ENCODE measurements around the gene PSTK.

The PSTK gene

GRCh38 chr10:123019941-123020703 lies 39.9 kb downstream of the PSTK start:
- no peak for DNase-seq (ENCODE audit: low spot score)

DNA sequence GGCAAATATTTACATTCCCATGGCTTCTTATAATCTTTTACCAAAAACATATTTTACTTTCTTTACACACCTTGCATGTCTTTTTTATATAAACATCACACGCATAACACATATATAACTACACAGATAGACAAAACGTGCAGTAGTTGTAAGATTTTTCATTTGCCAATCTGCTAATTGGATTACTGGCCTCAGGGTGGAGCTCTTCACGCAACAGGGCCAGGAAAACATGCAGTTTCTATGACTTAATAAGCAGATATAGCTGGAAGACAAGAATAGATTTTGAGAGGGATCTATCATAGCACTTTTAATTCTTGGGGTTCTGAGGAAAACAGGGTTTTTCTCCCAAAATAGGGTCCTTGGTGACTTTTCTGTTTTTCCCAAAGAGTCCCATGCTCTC lies 41.3 kb downstream of the PSTK start:
- DNase-seq (ENCODE audit: low spot score), result no peak

DNA sequence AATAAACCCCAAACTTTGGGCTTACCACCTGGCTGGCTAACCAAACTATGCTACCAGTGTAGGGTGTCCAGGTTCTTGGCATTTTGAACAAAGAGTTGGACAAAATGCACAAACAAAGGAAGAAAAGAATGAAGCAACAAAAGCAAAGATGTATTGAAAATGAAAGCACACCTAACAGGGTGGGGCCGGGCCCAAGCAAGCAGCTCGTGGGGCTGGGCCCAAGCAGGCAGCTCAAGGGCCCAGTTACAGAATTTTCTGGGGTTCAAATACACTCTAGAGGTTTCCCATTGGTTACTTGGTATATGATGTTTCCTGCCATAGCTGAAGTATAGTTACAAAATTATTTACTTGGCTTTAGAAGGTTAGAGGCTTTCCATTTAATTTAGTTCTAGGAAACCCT lies 44.3 kb downstream of the PSTK start:
- no peak for DNase-seq (ENCODE audit: low spot score)

DNA sequence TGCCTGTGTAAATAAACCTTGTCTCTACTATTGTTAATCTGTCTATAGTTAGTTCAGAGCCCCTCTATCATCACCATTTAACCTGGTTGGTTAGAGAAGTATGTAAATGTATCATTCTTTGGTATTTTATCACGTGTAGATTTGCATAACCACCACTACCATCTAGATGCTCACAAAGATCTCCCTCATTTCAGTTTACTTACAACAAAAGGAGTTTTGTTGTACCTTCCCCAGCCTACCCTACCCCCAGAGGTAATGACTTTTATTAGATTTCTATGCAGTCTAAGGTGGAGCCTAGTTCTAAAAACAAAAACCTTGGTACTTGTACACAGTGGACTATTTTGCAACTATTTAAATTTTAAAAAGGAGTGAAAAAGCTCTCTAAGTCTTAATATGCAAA lies 46.1 kb downstream of the PSTK start:
- no peak for DNase-seq (ENCODE audit: low spot score)

DNA sequence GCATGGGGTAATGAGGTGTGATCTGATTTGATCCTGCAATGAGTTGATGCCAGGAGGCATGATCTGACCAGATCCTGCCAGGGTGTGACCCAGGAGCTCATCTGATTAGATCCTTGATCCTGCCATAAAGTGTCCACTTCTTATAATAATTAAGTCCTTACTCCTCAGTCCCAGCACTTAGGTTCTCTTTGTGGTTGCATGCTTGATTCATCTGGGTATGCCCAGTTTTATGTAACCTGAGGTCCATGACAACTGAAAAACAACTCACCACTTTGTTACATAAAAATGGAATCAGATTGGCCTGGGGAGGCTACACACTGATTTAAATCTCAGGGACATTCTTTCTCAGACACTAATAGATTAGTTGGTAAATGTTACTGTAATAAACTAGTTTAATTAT lies 47.7 kb downstream of the PSTK start:
- no peak for DNase-seq (ENCODE audit: low spot score)

DNA sequence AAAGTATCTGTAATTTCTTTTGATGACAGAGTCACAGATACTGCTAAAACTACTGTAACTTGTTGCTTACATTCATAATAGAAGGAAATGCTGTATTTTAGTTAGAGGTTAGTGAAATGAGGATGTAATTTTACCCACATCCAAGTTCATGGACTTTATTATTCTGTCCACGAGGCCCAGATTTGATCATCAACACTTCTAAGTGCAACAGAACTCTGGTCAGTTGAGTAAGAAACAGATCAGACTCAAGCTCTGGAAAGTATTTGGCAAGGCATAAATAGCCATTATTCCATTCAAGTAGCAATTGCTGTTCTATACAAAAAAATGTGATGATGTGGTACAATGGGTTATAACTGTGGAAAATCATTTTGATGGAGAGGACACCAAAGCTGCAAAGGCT lies 50.9 kb downstream of the PSTK start:
- DNase-seq (ENCODE audit: low spot score), result no peak

DNA sequence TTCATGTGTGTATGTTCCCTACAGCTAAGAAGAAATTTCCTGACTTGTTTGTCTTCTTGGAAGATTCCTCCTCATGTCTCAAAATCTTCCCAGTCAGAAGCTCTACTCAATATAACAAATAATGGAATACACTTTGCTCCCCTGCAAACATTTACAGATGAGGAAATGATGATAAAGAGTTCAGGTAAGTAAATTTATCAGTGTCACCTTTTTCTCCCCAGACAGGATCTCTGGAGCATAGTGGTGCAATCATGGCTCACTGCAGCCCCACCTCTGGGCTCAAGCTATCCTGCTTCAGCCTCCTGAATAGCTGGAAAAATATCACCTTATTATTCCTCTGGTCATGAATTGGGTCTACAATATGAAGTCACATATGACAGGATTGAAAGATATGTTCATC lies 54.1 kb downstream of the PSTK start:
- DNase-seq (ENCODE audit: low spot score), result no peak

DNA sequence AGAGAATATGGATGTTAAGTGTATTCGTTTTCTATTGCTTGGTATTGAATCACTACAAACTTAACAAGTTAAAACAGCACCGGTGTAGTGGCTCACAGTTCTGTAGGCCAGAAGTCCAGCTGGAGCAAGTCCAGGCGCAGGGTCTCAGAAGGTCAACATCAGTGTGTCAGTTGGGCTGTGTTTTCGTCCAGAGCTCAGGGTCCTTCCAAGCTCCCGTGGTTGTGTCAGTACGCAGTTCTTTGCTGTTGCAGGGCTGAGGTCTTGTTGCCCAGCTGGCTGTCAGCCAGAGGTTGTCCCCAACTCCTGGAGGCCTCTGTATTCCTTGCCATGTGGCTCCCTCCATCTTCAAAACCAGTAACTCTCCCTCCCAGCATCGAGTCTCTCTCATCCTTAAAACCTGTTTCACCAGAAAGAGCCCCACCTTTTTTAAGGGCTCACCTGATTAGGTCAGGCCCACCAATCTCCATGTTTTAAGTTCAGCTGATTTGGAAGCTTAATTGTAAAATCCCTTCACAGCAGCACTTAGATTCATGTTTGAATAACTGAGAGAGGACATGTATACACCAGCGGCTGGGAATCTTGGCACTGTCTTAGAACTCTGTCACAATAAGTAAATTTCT lies 55.4 kb downstream of the PSTK start:
- DNase-seq (ENCODE audit: low spot score), result no peak

- DNase-seq (ENCODE audit: low spot score), result no peak
Observed at GRCh38 chr10:123038782-123039631, 58.8 kb downstream of the PSTK start.

DNA sequence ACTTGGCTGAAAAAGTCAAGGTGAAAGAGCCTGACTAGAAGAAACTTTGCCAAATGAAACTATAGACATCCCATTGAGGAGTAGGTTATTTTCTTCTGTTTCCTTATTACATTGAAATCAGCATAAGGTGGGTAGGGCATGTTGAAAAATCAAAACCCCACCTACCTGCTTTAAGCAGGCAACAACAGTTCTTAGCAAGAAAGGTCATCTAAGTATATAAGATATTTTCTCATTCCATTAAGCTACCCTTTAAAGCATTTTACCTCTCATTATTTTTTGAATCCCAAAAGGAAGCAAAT lies 59.4 kb downstream of the PSTK start:
- DNase-seq (ENCODE audit: low spot score), result no peak

Data from AG08395 (cell line).